ENCODE data around the gene ZFAND3.

Gene ZFAND3

DNA sequence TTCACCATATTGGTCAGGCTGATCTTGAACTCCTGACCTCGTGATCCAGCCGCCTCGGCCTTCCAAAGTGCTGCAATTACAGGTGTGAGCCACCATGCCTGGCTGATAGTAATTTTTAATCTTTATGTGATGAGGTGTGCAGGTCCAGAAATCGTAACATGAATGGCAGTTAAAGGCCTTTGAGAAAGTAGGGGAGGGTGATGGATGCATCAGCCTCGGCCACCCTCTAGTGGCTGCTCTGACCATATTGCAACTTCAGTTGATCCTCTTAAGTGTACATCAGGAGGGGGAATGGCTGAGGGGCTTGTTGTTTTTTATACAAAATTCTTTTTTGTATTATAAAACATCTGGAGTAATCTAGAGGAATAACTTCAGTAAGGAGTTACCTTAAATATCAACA is 193.0 kb downstream of the ZFAND3 start:
- TF ChIP-seq, protein P1, sequence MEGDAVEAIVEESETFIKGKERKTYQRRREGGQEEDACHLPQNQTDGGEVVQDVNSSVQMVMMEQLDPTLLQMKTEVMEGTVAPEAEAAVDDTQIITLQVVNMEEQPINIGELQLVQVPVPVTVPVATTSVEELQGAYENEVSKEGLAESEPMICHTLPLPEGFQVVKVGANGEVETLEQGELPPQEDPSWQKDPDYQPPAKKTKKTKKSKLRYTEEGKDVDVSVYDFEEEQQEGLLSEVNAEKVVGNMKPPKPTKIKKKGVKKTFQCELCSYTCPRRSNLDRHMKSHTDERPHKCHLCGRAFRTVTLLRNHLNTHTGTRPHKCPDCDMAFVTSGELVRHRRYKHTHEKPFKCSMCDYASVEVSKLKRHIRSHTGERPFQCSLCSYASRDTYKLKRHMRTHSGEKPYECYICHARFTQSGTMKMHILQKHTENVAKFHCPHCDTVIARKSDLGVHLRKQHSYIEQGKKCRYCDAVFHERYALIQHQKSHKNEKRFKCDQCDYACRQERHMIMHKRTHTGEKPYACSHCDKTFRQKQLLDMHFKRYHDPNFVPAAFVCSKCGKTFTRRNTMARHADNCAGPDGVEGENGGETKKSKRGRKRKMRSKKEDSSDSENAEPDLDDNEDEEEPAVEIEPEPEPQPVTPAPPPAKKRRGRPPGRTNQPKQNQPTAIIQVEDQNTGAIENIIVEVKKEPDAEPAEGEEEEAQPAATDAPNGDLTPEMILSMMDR (conservative IDR thresholded peaks at IDR 0.05; ENCODE audit: low read depth, low read length): peak; percentile 79
- DNase-seq (ENCODE audit: low read depth): no peak
- H3K4me3 ChIP-seq (ENCODE audit: low read length): no peak overlapping the region

DNA sequence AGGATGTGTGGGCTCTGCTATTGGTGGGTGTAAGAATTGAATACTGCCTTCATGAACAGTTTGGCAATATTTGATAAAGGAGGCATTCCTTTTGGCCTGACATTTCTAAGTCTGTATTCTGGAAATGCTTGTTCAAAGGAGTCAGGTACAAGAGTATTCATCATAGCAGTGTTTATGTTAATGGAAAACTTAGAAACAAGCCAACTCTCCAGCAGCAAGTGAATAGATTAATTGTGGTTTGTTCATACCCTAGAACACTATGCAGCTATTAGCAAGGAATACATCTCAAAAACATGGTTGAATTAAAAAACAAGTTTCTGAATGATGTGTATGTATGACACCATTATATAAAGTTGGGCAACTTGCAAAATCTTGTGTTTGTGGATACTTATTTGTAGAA is 195.8 kb downstream of the ZFAND3 start:
- TF ChIP-seq, protein P1 (conservative IDR thresholded peaks at IDR 0.05; ENCODE audit: low read depth, low read length): no peak
- DNase-seq (ENCODE audit: low read depth): no peak
- H3K4me3 ChIP-seq (ENCODE audit: low read length): no peak overlapping the region

DNA sequence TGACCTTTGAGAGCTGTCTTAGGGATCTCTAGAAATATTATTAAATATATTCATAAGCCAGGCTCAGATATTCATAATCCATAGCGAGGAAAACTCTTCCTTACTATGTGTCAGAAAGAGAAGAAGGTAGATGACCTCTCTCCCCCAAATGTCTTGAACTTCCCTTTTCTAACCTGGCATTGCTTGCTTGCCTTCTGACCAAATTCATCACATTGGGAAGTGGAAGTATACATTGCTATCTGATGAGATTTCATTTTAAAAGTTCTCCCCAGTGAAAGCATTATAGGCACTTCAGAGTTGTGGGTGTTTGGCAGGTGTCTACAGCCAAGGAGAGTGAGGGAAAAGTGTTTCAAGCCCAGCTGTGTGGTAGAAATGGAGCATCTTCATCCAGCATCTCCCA is 197.3 kb downstream of the ZFAND3 start:
- H3K4me3 ChIP-seq (ENCODE audit: low read length): no peak overlapping the region
- DNase-seq (ENCODE audit: low read depth): no peak
- TF ChIP-seq, protein P1 (conservative IDR thresholded peaks at IDR 0.05; ENCODE audit: low read depth, low read length): no peak

DNA sequence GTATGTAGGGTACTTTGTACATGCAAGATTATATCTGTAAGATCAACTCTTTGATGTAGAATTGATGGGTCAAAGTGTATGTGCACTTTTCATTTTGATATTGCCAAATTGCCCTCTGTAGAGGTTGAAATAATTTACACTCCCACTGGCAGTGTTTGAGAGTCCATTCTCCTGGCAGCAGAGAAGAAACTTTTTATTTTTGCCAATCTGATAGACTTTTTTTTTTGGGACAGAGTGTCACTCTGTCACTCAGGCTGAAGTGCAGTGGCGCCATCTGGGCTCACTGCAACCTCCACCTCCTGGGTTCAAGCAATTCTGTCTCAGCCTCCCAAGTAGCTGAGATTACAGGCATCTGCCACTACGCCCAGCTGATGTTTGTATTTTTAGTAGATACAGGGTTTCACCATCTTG is 199.2 kb downstream of the ZFAND3 start:
- no peak for DNase-seq (ENCODE audit: low read depth)
- TF ChIP-seq, protein P1 (conservative IDR thresholded peaks at IDR 0.05; ENCODE audit: low read depth, low read length): no peak
- no peak overlapping the region for H3K4me3 ChIP-seq (ENCODE audit: low read length)

DNA sequence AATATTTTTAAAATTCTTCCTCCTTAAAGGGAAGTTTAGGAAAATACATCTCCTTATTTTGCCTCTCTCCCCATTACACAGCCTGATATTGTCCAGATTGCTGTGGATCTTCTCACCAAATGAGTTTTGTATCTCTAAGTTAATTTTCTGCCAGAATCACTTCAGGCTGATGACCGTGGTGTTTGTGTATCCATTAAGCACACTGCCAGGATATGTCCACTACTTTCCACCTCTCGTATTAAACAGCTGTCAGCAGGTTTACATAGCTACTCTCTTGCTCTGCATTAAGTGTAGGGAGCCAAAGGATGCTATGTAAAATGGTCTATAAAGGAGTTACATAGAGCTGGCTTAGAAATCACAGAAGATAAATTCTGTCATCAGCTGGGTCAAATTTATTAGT is 201.1 kb downstream of the ZFAND3 start:
- no peak for DNase-seq (ENCODE audit: low read depth)

DNA sequence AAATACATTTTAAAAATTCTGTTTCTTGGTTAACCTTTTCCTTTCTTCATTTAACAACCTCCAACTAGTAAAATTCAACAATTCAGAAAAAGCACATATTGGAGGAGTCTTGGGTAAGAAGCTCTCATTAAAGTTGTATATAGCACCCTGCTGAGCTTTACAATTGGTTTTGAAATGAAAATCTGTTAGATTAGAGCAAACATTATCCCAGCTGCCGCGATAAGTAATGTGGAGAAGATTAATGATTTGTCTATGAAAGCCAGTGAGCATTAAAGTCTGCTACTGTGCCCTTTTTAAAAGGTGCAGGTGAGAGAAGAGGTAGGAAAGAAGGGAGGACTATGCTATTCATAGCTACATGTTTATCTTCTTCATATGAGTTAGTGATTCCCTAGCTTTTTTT is 201.5 kb downstream of the ZFAND3 start:
- TF ChIP-seq, protein P1 (conservative IDR thresholded peaks at IDR 0.05; ENCODE audit: low read depth, low read length): no peak
- H3K4me3 ChIP-seq (ENCODE audit: low read length): no peak overlapping the region
- DNase-seq (ENCODE audit: low read depth): no peak

More for the DNA sequence above, 201.1 kb downstream of the ZFAND3 start:
- no peak overlapping the region for H3K4me3 ChIP-seq (ENCODE audit: low read length)
- TF ChIP-seq, protein P1 (conservative IDR thresholded peaks at IDR 0.05; ENCODE audit: low read depth, low read length): no peak

DNA sequence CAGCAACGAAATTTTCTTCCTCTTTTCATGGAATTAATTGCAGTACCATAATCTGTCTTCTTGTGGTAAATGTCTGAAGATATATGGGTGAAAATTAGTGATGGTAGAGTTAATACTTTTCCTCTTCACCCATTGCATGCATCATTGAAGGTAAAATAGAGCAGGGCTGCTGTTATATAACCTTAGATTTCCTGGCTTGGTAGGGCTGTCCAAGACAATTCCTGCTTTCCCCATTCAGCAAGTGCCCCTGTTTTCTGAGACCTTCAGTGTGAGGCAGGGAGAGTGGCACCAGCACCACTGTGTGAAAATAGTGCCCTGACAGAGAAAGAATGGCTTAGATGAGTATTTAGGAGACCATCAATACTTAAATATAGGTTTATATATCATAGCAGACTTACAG is 202.0 kb downstream of the ZFAND3 start:
- H3K4me3 ChIP-seq (ENCODE audit: low read length): no peak overlapping the region
- TF ChIP-seq, protein P1 (conservative IDR thresholded peaks at IDR 0.05; ENCODE audit: low read depth, low read length): no peak
- DNase-seq (ENCODE audit: low read depth): no peak

Data from retinal pigment epithelial cell (primary cell).